Measurements from ENCODE around the gene SBF1.

DNA sequence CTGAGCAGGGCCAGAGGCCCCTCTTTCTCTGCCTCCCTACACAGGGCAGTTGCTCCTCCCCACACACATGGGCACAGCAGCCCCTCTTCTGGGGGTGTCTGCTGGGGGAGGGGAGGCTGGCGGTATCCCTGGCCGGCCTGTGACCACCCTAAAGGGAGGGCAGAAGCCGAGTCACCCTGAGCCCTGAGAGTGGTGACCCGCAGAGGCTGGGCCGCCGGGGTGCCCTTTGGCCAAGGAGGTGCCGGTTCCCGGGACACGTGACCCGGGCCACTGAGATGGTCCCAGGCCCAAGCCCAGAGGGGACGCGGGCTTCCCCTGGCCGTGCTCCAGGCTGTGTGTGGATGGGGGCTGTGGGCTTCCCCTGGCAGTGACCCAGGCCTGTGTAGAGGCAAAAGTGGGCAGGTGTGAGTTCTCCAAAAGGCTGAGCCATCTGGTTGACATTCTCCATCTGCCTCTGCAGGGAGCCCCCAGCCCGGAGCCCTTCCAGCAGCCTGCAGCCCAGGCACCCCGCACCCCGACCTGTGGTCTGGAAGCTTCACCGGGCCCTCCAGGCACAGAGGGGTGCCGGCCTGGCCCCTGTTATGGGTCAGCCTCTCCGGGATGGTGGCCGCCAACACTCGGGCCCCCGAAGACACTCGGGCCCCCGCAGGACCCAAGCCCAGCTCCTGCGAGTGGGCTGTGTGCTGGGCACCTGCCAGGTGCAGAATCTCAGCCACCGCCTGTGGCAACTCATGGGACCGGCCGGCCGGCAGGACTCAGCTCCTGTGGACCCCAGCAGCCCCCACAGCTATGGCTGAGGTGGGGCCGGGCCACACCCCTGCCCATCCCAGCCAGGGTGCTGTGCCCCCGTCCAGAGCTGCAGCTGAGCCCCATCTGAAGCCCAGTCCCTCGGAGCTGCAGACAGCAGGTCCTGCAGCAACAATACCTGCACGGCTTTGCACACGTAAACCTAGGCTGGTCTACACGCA, 7.6 kb upstream of the SBF1 start:
- TF ChIP-seq, protein P1, sequence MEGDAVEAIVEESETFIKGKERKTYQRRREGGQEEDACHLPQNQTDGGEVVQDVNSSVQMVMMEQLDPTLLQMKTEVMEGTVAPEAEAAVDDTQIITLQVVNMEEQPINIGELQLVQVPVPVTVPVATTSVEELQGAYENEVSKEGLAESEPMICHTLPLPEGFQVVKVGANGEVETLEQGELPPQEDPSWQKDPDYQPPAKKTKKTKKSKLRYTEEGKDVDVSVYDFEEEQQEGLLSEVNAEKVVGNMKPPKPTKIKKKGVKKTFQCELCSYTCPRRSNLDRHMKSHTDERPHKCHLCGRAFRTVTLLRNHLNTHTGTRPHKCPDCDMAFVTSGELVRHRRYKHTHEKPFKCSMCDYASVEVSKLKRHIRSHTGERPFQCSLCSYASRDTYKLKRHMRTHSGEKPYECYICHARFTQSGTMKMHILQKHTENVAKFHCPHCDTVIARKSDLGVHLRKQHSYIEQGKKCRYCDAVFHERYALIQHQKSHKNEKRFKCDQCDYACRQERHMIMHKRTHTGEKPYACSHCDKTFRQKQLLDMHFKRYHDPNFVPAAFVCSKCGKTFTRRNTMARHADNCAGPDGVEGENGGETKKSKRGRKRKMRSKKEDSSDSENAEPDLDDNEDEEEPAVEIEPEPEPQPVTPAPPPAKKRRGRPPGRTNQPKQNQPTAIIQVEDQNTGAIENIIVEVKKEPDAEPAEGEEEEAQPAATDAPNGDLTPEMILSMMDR (conservative IDR thresholded peaks at IDR 0.05; ENCODE audit: low read depth, low read length): no peak
- TF ChIP-seq EZH2 (IDR thresholded peaks at IDR 0.05; ENCODE audit: low read length, unreplicated experiment) (no peak), EZH2phosphoT487 (IDR thresholded peaks at IDR 0.05; ENCODE audit: borderline replicate concordance, low read length) (no peak)

All from PC-3 (cell line).